Liver (tissue), 3 donors: ENCODE results near the gene KANK2.

Experiments used
- ATF3 ChIP-seq: IDR thresholded peaks from 2 replicates; pipeline ENCODE4 v1.6.1; 2016; ENCODE audit warnings: antibody characterized with exemption
- CTCF ChIP-seq: fragments of 150-350 bp; IDR thresholded peaks from 2 replicates; pipeline ENCODE4 v1.5.1; 2017; ENCODE audit warnings: improper control_type of control experiment, low read depth, low read length; ENCODE audit not compliant: missing input control
- RAD21 ChIP-seq, 2 donors: IDR thresholded peaks; 2 replicates each; pipeline ENCODE4 v1.6.1; 2016; ENCODE audit warnings: antibody characterized with exemption in 2 of 2, mild to moderate bottlenecking in 2 of 2
- donor health status: healthy.
- donor health status: healthy.

- TF ChIP-seq ATF3, result no peak
- no peak for TF ChIP-seq CTCF
- TF ChIP-seq RAD21 (IDR thresholded peaks at IDR 0.05), result no peak
Measured at GRCh38 chr19:11199517-11199916, 2.2 kb upstream of the KANK2 start.
